HEK293 (cell line): Measurements from ENCODE around the gene DRC7.

Experiments used
- BCL11A ChIP-seq: fragments of 450-650 bp; formaldehyde crosslinking; IDR thresholded peaks from 2 replicates; pipeline ENCODE4 v1.5.1; 2016; ENCODE audit warnings: low read depth, missing biosample characterization, missing genetic modification characterization
- GFI1B ChIP-seq: fragments of 450-650 bp; formaldehyde crosslinking; IDR thresholded peaks from 2 replicates; pipeline ENCODE4 v1.5.1; 2016; ENCODE audit warnings: missing biosample characterization, missing genetic modification characterization
- GLIS2 ChIP-seq: fragments of 450-650 bp; formaldehyde crosslinking; IDR thresholded peaks from 2 replicates; pipeline ENCODE4 v1.5.1; 2016; ENCODE audit warnings: missing biosample characterization, missing genetic modification characterization
- ZBTB20 ChIP-seq: fragments of 450-650 bp; formaldehyde crosslinking; IDR thresholded peaks from 2 replicates; pipeline ENCODE4 v1.5.1; 2016; ENCODE audit warnings: missing biosample characterization, missing genetic modification characterization
- ZIC2 ChIP-seq: fragments of 450-650 bp; formaldehyde crosslinking; IDR thresholded peaks from 2 replicates; pipeline ENCODE4 v1.5.1; 2016; ENCODE audit warnings: missing biosample characterization, missing genetic modification characterization
- ZNF10 ChIP-seq: fragments of 450-650 bp; formaldehyde crosslinking; IDR thresholded peaks from 2 replicates; pipeline ENCODE4 v1.5.1; 2017; ENCODE audit warnings: missing biosample characterization, missing genetic modification characterization
- ZNF155 ChIP-seq: fragments of 450-650 bp; formaldehyde crosslinking; IDR thresholded peaks from 2 replicates; pipeline ENCODE4 v1.5.1; 2016; ENCODE audit warnings: missing biosample characterization, missing genetic modification characterization
- ZNF239 ChIP-seq: fragments of 450-650 bp; formaldehyde crosslinking; IDR thresholded peaks from 2 replicates; pipeline ENCODE4 v1.5.1; 2016; ENCODE audit warnings: missing biosample characterization, missing genetic modification characterization
- ZNF274 ChIP-seq, 2 experiments: fragments of 200-500 bp in 1 of 2; fragments of 450-650 bp in 1 of 2; sonication (Bioruptor generic) in 1 of 2; formaldehyde crosslinking in 1 of 2; IDR thresholded peaks; 2 replicates each; pipeline versions ENCODE4 v1.5.1 to v1.6.1; 2014 to 2016; ENCODE audit warnings: borderline replicate concordance in 1 of 2, inconsistent platforms in 1 of 2, low read length in 1 of 2, missing biosample characterization in 1 of 2, missing genetic modification characterization in 1 of 2
- ZNF354C ChIP-seq: fragments of 450-650 bp; formaldehyde crosslinking; IDR thresholded peaks from 2 replicates; pipeline ENCODE4 v1.5.1; 2016; ENCODE audit warnings: missing biosample characterization, missing genetic modification characterization, low read depth, borderline replicate concordance
- ZNF391 ChIP-seq: fragments of 450-650 bp; formaldehyde crosslinking; IDR thresholded peaks from 2 replicates; pipeline ENCODE4 v1.5.1; 2016; ENCODE audit warnings: low read depth, missing biosample characterization, missing genetic modification characterization, borderline replicate concordance
- ZNF423 ChIP-seq: fragments of 450-650 bp; formaldehyde crosslinking; IDR thresholded peaks from 2 replicates; pipeline ENCODE4 v1.5.1; 2016; ENCODE audit warnings: missing biosample characterization, missing genetic modification characterization
- ZNF529 ChIP-seq: fragments of 450-650 bp; formaldehyde crosslinking; IDR thresholded peaks from 2 replicates; pipeline ENCODE4 v1.5.1; 2017; ENCODE audit warnings: missing genetic modification characterization, missing biosample characterization; ENCODE audit not compliant: insufficient replicate concordance
- ZNF623 ChIP-seq: fragments of 450-650 bp; formaldehyde crosslinking; IDR thresholded peaks from 2 replicates; pipeline ENCODE4 v1.5.1; 2016; ENCODE audit warnings: missing biosample characterization, missing genetic modification characterization
- ZNF776 ChIP-seq: fragments of 450-650 bp; formaldehyde crosslinking; IDR thresholded peaks from 2 replicates; pipeline ENCODE4 v1.5.0; 2017; ENCODE audit warnings: missing biosample characterization, missing genetic modification characterization, borderline replicate concordance
- ZNF777 ChIP-seq: fragments of 450-650 bp; formaldehyde crosslinking; IDR thresholded peaks from 2 replicates; pipeline ENCODE4 v1.5.1; 2017; ENCODE audit warnings: missing biosample characterization, missing genetic modification characterization, borderline replicate concordance
- TF ChIP-seq, protein P1 (sequence below): fragments of 450-650 bp; formaldehyde crosslinking; IDR thresholded peaks from 2 replicates; pipeline ENCODE4 v1.5.1; 2016; ENCODE audit warnings: missing biosample characterization, missing genetic modification characterization
- TF ChIP-seq, protein P2 (sequence below): fragments of 450-650 bp; formaldehyde crosslinking; IDR thresholded peaks from 2 replicates; pipeline ENCODE4 v1.5.0; 2017; ENCODE audit warnings: missing biosample characterization, missing genetic modification characterization, borderline replicate concordance
- TF ChIP-seq, protein P3 (sequence below): fragments of 450-650 bp; formaldehyde crosslinking; IDR thresholded peaks from 2 replicates; pipeline ENCODE4 v1.5.1; 2016; ENCODE audit warnings: missing biosample characterization, missing genetic modification characterization
- TF ChIP-seq, protein P4 (sequence below): fragments of 450-650 bp; formaldehyde crosslinking; IDR thresholded peaks from 2 replicates; pipeline ENCODE4 v1.5.1; 2016; ENCODE audit warnings: missing biosample characterization, missing genetic modification characterization
- TF ChIP-seq, protein P5 (sequence below): fragments of 450-650 bp; formaldehyde crosslinking; IDR thresholded peaks from 2 replicates; pipeline ENCODE4 v1.5.1; 2016; ENCODE audit warnings: missing biosample characterization, missing genetic modification characterization, borderline replicate concordance
- TF ChIP-seq, protein P6 (sequence below): fragments of 450-650 bp; formaldehyde crosslinking; IDR thresholded peaks from 2 replicates; pipeline ENCODE4 v1.5.1; 2016; ENCODE audit warnings: missing biosample characterization, missing genetic modification characterization

Gene DRC7

DNA sequence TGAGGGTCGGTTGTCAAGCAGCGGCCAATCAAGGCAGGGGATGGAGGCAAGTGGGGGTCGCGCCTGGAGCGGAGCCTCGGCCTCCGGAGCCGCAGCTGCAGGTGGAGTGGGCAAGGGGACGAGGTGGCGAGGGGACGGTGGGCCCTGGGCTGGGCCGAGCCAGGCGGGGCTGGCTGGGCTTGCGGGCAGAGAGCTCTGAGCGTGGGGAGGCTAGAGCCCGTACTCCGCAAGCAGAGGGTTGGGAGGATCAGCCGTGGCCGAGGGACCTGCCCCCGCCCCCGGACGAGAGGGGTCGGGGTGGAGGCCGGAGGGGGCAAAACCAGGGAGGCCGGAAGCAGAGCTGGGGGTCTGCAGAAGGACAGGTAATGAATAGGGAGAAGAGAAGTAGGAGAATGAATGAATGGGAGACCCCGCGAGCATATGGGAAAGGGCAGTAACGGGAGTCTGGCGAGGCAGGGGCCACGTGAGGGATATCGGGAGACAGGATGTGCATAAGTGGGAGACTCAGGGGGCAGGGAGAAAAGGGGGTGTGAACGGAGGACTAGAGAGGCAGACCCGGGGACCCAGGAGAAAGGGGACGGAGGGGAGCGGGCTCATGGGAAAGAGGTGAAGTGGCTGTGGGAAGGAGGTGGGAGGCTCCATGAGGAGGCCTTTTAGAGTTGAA lies 41.3 kb downstream of the DRC7 start, which contains the start of gene KATNB1 (continued):
- TF ChIP-seq ZNF155, result no peak
- no peak for TF ChIP-seq ZNF239 (tag by site-specific recombination)
- TF ChIP-seq, protein P1, sequence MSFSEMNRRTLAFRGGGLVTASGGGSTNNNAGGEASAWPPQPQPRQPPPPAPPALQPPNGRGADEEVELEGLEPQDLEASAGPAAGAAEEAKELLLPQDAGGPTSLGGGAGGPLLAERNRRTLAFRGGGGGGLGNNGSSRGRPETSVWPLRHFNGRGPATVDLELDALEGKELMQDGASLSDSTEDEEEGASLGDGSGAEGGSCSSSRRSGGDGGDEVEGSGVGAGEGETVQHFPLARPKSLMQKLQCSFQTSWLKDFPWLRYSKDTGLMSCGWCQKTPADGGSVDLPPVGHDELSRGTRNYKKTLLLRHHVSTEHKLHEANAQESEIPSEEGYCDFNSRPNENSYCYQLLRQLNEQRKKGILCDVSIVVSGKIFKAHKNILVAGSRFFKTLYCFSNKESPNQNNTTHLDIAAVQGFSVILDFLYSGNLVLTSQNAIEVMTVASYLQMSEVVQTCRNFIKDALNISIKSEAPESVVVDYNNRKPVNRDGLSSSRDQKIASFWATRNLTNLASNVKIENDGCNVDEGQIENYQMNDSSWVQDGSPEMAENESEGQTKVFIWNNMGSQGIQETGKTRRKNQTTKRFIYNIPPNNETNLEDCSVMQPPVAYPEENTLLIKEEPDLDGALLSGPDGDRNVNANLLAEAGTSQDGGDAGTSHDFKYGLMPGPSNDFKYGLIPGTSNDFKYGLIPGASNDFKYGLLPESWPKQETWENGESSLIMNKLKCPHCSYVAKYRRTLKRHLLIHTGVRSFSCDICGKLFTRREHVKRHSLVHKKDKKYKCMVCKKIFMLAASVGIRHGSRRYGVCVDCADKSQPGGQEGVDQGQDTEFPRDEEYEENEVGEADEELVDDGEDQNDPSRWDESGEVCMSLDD (tag by site-specific recombination), result 0 out of 2 replicates have a peak, but pooled peaks have one; percentile 45
- TF ChIP-seq, protein P2, sequence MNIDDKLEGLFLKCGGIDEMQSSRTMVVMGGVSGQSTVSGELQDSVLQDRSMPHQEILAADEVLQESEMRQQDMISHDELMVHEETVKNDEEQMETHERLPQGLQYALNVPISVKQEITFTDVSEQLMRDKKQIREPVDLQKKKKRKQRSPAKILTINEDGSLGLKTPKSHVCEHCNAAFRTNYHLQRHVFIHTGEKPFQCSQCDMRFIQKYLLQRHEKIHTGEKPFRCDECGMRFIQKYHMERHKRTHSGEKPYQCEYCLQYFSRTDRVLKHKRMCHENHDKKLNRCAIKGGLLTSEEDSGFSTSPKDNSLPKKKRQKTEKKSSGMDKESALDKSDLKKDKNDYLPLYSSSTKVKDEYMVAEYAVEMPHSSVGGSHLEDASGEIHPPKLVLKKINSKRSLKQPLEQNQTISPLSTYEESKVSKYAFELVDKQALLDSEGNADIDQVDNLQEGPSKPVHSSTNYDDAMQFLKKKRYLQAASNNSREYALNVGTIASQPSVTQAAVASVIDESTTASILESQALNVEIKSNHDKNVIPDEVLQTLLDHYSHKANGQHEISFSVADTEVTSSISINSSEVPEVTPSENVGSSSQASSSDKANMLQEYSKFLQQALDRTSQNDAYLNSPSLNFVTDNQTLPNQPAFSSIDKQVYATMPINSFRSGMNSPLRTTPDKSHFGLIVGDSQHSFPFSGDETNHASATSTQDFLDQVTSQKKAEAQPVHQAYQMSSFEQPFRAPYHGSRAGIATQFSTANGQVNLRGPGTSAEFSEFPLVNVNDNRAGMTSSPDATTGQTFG (tag by site-specific recombination), result no peak
- no peak for TF ChIP-seq ZNF10 (tag by site-specific recombination)
- 0 out of 2 replicates have a peak, but pooled peaks have one; percentile 32 for TF ChIP-seq ZNF776 (tag by site-specific recombination)
- TF ChIP-seq, protein P3, sequence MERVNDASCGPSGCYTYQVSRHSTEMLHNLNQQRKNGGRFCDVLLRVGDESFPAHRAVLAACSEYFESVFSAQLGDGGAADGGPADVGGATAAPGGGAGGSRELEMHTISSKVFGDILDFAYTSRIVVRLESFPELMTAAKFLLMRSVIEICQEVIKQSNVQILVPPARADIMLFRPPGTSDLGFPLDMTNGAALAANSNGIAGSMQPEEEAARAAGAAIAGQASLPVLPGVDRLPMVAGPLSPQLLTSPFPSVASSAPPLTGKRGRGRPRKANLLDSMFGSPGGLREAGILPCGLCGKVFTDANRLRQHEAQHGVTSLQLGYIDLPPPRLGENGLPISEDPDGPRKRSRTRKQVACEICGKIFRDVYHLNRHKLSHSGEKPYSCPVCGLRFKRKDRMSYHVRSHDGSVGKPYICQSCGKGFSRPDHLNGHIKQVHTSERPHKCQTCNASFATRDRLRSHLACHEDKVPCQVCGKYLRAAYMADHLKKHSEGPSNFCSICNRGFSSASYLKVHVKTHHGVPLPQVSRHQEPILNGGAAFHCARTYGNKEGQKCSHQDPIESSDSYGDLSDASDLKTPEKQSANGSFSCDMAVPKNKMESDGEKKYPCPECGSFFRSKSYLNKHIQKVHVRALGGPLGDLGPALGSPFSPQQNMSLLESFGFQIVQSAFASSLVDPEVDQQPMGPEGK (tag by site-specific recombination), result peak; percentile 82
- peak; percentile 24; the same call in 1 of the 2 replicates for TF ChIP-seq ZBTB20 (tag by site-specific recombination)
- TF ChIP-seq, protein P4, sequence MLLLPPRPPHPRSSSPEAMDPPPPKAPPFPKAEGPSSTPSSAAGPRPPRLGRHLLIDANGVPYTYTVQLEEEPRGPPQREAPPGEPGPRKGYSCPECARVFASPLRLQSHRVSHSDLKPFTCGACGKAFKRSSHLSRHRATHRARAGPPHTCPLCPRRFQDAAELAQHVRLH, result peak; percentile 90
- peak; percentile 92 for TF ChIP-seq GLIS2
- TF ChIP-seq BCL11A (tag by site-specific recombination), result no peak
- TF ChIP-seq GFI1B, result no peak
- TF ChIP-seq ZNF354C (tag by site-specific recombination), result no peak
- TF ChIP-seq, protein P5, sequence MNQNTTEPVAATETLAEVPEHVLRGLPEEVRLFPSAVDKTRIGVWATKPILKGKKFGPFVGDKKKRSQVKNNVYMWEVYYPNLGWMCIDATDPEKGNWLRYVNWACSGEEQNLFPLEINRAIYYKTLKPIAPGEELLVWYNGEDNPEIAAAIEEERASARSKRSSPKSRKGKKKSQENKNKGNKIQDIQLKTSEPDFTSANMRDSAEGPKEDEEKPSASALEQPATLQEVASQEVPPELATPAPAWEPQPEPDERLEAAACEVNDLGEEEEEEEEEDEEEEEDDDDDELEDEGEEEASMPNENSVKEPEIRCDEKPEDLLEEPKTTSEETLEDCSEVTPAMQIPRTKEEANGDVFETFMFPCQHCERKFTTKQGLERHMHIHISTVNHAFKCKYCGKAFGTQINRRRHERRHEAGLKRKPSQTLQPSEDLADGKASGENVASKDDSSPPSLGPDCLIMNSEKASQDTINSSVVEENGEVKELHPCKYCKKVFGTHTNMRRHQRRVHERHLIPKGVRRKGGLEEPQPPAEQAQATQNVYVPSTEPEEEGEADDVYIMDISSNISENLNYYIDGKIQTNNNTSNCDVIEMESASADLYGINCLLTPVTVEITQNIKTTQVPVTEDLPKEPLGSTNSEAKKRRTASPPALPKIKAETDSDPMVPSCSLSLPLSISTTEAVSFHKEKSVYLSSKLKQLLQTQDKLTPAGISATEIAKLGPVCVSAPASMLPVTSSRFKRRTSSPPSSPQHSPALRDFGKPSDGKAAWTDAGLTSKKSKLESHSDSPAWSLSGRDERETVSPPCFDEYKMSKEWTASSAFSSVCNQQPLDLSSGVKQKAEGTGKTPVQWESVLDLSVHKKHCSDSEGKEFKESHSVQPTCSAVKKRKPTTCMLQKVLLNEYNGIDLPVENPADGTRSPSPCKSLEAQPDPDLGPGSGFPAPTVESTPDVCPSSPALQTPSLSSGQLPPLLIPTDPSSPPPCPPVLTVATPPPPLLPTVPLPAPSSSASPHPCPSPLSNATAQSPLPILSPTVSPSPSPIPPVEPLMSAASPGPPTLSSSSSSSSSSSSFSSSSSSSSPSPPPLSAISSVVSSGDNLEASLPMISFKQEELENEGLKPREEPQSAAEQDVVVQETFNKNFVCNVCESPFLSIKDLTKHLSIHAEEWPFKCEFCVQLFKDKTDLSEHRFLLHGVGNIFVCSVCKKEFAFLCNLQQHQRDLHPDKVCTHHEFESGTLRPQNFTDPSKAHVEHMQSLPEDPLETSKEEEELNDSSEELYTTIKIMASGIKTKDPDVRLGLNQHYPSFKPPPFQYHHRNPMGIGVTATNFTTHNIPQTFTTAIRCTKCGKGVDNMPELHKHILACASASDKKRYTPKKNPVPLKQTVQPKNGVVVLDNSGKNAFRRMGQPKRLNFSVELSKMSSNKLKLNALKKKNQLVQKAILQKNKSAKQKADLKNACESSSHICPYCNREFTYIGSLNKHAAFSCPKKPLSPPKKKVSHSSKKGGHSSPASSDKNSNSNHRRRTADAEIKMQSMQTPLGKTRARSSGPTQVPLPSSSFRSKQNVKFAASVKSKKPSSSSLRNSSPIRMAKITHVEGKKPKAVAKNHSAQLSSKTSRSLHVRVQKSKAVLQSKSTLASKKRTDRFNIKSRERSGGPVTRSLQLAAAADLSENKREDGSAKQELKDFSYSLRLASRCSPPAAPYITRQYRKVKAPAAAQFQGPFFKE (tag by site-specific recombination), result no peak; the same call in 1 of the 2 replicates
- TF ChIP-seq ZIC2 (tag by site-specific recombination), result no peak
- TF ChIP-seq ZNF274 (IDR thresholded peaks at IDR 0.05; ENCODE audit: low read length), result no peak
- TF ChIP-seq ZNF274 (tag by site-specific recombination; IDR thresholded peaks at IDR 0.05; ENCODE audit: borderline replicate concordance), result peak; percentile 51; the same call in 1 of the 2 replicates
- TF ChIP-seq, protein P6, sequence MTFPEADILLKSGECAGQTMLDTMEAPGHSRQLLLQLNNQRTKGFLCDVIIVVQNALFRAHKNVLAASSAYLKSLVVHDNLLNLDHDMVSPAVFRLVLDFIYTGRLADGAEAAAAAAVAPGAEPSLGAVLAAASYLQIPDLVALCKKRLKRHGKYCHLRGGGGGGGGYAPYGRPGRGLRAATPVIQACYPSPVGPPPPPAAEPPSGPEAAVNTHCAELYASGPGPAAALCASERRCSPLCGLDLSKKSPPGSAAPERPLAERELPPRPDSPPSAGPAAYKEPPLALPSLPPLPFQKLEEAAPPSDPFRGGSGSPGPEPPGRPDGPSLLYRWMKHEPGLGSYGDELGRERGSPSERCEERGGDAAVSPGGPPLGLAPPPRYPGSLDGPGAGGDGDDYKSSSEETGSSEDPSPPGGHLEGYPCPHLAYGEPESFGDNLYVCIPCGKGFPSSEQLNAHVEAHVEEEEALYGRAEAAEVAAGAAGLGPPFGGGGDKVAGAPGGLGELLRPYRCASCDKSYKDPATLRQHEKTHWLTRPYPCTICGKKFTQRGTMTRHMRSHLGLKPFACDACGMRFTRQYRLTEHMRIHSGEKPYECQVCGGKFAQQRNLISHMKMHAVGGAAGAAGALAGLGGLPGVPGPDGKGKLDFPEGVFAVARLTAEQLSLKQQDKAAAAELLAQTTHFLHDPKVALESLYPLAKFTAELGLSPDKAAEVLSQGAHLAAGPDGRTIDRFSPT (tag by site-specific recombination), result no peak
- TF ChIP-seq ZNF777 (tag by site-specific recombination), result peak; percentile 9; the same call in 1 of the 2 replicates
- TF ChIP-seq ZNF623 (tag by site-specific recombination), result no peak
- no peak for TF ChIP-seq ZNF423
- TF ChIP-seq ZNF529 (tag by site-specific recombination), result no peak
- no peak for TF ChIP-seq ZNF391 (tag by site-specific recombination)
